Loucy (cell line): Measurements from ENCODE around the gene SLC22A14.

Source experiments
- H2AFZ ChIP-seq: fragments of 200-600 bp; sonication (generic); 2 replicates; pipeline ENCODE4 v1.6.0; 2016; ENCODE audit warnings: antibody characterized with exemption, mild to moderate bottlenecking, low read length, moderate library complexity
- H3F3A ChIP-seq: fragments of 200-600 bp; 2 replicates; pipeline ENCODE4 v1.6.0; 2016; ENCODE audit warnings: antibody characterized with exemption, low read depth, mild to moderate bottlenecking
- H3K27me3 ChIP-seq: fragments of 200-600 bp; sonication (generic); 2 replicates; pipeline ENCODE4 v1.6.1; 2014; ENCODE audit warnings: low read length, mild to moderate bottlenecking; ENCODE audit not compliant: insufficient read depth, poor library complexity, severe bottlenecking
- H3K36me3 ChIP-seq: fragments of 200-600 bp; sonication (generic); 2 replicates; pipeline ENCODE4 v1.6.1; 2016; ENCODE audit warnings: low read length; ENCODE audit not compliant: insufficient read depth
- H3K4me1 ChIP-seq: fragments of 200-600 bp; sonication (generic); 2 replicates; pipeline ENCODE4 v1.5.1; 2014; ENCODE audit warnings: low read length, mild to moderate bottlenecking; ENCODE audit not compliant: insufficient read depth, poor library complexity, severe bottlenecking
- H3K4me2 ChIP-seq: fragments of 200-600 bp; sonication (generic); 2 replicates; pipeline ENCODE4 v1.6.0; 2014; ENCODE audit warnings: antibody characterized with exemption, low read length, low read depth, mild to moderate bottlenecking; ENCODE audit not compliant: poor library complexity, severe bottlenecking
- H3K4me3 ChIP-seq: fragments of 200-600 bp; sonication (generic); 2 replicates; pipeline ENCODE4 v1.5.1; 2014; ENCODE audit warnings: low read length, mild to moderate bottlenecking, mixed read lengths; ENCODE audit not compliant: poor library complexity, severe bottlenecking
- H3K79me2 ChIP-seq: fragments of 200-600 bp; sonication (generic); 2 replicates; pipeline ENCODE4 v1.6.1; 2014; ENCODE audit warnings: low read length; ENCODE audit not compliant: insufficient read depth
- H3K9ac ChIP-seq: fragments of 200-600 bp; sonication (generic); 2 replicates; pipeline ENCODE4 v1.6.0; 2014; ENCODE audit warnings: mild to moderate bottlenecking, low read depth, low read length, moderate library complexity; ENCODE audit not compliant: poor library complexity, severe bottlenecking
- H3K9me2 ChIP-seq: fragments of 200-600 bp; sonication (generic); replicated peaks from 2 replicates; pipeline ENCODE4 v1.6.1; 2016; ENCODE audit warnings: low read depth, low read length, mixed read lengths
- H3K9me3 ChIP-seq: fragments of 200-600 bp; sonication (generic); 2 replicates; pipeline ENCODE4 v1.6.1; 2014; ENCODE audit warnings: mild to moderate bottlenecking, antibody characterized with exemption, low read length, low read depth; ENCODE audit not compliant: insufficient read depth
- H4K20me1 ChIP-seq: fragments of 200-600 bp; sonication (generic); 2 replicates; pipeline ENCODE4 v1.6.0; 2014; ENCODE audit warnings: antibody characterized with exemption, low read length, mild to moderate bottlenecking; ENCODE audit not compliant: insufficient read depth, poor library complexity, severe bottlenecking
- EZH2phosphoT487 ChIP-seq: fragments of 200-600 bp; IDR thresholded peaks from 2 replicates; pipeline ENCODE4 v1.6.1; 2018; ENCODE audit warnings: antibody characterized with exemption, mild to moderate bottlenecking, moderate library complexity, borderline replicate concordance
- TF ChIP-seq, protein P1 (sequence below): fragments of 200-600 bp; sonication (generic); conservative IDR thresholded peaks from 2 replicates; pipeline ENCODE4 v1.5.1; 2014; ENCODE audit warnings: mild to moderate bottlenecking, antibody characterized with exemption, low read length

Gene SLC22A14

DNA sequence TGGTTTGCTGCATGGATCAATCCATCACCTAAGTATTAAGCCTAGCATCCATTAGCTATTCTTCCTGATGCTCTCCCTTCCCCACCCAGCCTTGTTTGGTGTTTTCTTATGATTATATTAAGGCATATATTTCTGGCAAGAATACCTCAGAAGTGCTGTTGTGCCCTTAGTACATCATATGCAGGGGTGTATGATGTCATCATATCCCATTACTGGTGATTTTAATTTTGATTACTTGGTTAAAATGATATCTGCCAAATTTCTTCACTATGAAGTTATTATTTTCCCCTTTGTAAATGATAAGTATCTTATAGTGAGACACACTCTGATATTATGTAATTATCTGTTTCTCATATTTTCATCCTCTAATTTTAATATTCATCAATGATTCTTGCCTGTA is 15.4 kb downstream of the SLC22A14 start:
- Histone ChIP-seq H3K27me3 (no peaks in the 10 kb centered on the region), H3K9me2 (no peaks in the 10 kb centered on the region), H3K4me2 (no peak overlapping the region), H3K79me2 (no peaks in the 10 kb centered on the region), H2AFZ (no peak overlapping the region), H3K9me3 (no peaks in the 10 kb centered on the region), H3K36me3 (no peaks in the 10 kb centered on the region), H4K20me1 (no peaks in the 10 kb centered on the region), H3K4me3 (no peak overlapping the region), H3K9ac (no peak overlapping the region), H3K4me1 (no peaks in the 10 kb centered on the region), H3F3A (no peaks in the 10 kb centered on the region)
- TF ChIP-seq, protein P1, sequence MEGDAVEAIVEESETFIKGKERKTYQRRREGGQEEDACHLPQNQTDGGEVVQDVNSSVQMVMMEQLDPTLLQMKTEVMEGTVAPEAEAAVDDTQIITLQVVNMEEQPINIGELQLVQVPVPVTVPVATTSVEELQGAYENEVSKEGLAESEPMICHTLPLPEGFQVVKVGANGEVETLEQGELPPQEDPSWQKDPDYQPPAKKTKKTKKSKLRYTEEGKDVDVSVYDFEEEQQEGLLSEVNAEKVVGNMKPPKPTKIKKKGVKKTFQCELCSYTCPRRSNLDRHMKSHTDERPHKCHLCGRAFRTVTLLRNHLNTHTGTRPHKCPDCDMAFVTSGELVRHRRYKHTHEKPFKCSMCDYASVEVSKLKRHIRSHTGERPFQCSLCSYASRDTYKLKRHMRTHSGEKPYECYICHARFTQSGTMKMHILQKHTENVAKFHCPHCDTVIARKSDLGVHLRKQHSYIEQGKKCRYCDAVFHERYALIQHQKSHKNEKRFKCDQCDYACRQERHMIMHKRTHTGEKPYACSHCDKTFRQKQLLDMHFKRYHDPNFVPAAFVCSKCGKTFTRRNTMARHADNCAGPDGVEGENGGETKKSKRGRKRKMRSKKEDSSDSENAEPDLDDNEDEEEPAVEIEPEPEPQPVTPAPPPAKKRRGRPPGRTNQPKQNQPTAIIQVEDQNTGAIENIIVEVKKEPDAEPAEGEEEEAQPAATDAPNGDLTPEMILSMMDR = no peak
- TF ChIP-seq EZH2phosphoT487 = no peak

DNA sequence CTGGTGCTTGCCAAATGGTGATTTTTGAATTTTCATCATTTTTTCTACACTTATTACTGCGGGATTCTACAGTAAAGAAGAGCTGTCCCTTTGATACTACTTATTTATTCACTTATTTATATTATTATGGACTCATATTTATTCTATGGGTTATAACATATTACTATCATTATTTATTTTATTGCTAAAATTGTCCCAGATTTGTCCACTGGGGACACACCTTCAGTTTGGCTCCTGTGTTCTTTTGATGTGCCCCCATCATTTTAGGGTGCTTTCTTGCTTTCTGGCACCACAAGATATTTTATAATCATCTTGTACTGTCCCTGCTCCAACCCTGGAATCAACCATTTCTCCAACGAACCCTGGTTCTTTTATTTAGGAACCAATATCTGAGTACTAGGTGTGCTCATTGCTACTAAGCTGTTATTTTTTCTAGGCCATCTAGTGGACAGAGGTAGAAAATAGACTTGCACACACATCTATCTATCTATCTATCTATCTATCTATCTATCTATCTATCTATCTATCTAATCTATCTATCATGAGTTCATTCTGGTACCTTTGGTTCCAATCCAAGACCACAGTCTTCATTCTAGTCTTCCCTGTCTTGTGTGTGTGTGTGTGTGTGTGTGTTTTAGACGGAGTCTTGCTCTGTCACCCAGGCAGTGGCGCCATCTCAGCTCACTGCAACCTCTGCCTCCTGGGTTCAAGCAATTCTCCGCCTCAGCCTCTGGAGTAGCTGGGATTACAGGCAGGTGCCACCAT is 16.0 kb downstream of the SLC22A14 start:
- no peak for TF ChIP-seq EZH2phosphoT487
- TF ChIP-seq, protein P1 = peak; percentile 72
- Histone ChIP-seq H2AFZ (no peak overlapping the region), H3K4me1 (no peaks in the 10 kb centered on the region)

DNA sequence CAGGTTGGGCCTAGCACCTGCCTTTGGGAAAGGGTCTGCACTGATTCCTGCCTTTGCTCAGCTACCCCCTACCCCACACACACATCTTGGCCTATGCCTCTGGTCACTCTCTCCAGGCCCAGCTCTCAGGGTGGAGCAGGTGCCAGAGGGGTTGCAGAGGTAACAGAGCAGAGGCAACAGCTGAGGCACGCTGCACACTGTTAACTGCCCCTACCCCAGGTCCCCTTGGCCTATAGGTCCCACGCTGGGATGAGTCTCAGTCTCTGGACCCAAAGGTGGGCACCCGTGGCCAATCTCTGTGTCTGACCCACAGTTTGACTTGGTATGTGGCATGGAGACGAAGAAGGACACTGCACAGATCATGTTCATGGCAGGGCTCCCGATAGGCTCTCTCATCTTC is 24.8 kb downstream of the SLC22A14 start:
- H3K4me1 ChIP-seq = no peaks in the 10 kb centered on the region
- no peak overlapping the region for H3K4me3 ChIP-seq
- H3K36me3 ChIP-seq = no peaks in the 10 kb centered on the region
- no peaks in the 10 kb centered on the region for H3K27me3 ChIP-seq
- H3K4me2 ChIP-seq = no peak overlapping the region
- no peak for TF ChIP-seq EZH2phosphoT487
- TF ChIP-seq, protein P1 = no peak
- H3K79me2 ChIP-seq = no peaks in the 10 kb centered on the region
- no peaks in the 10 kb centered on the region for H4K20me1 ChIP-seq
- no peak overlapping the region for H3K9ac ChIP-seq
- H2AFZ ChIP-seq = no peak overlapping the region
- H3K9me2 ChIP-seq = no peaks in the 10 kb centered on the region
- H3F3A ChIP-seq = no peaks in the 10 kb centered on the region
- no peaks in the 10 kb centered on the region for H3K9me3 ChIP-seq

More for the DNA sequence above, 16.0 kb downstream of the SLC22A14 start:
- H3K4me2 ChIP-seq = no peak overlapping the region
- H3K9ac ChIP-seq = no peak overlapping the region
- no peaks in the 10 kb centered on the region for H3K9me2 ChIP-seq
- H3K36me3 ChIP-seq = no peaks in the 10 kb centered on the region
- no peaks in the 10 kb centered on the region for H4K20me1 ChIP-seq
- H3K9me3 ChIP-seq = no peaks in the 10 kb centered on the region
- H3K27me3 ChIP-seq = no peaks in the 10 kb centered on the region
- no peaks in the 10 kb centered on the region for H3F3A ChIP-seq
- no peaks in the 10 kb centered on the region for H3K79me2 ChIP-seq
- no peak overlapping the region for H3K4me3 ChIP-seq
